Measurements from ENCODE around the gene CLCN7.

CLCN7 gene

DNA sequence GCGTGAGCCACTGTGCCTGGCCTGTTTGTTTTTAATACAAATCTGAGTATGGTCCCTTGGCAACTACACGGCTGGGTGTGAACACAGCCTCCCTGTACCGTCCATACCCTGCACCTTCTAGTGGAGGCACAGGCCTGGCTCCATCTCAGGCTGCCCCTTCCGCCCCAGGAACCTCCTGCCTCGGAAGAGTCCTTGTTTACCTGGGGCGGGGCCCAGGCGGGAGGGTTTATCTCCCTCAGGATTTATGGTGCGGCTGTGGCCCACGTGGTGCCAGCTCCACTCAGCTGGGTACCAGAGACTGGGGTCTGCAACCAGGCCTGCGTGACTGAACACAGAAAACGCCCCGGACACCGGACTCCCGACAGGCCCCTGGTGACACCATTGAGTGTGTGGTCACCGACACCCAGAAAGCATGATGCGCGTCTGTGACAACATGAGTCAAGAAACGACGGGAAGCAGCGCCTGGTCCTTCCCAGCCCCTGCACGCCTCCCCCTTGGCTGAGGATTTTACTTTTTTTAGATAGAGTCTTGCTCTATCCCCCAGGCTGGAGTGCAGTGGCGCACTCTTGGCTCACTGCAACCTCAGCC, 79.3 kb downstream of the CLCN7 start:
- no peak for DNase-seq

Measured in activated CD4-positive, alpha-beta T cell treated with anti-CD3 and anti-CD28 coated beads, Interleukin-2, amount 50 U/mL, for 16 hours (primary cell).